ENCODE data around the gene RBMS3. TPM values are rescaled to one million over a fixed set of nuclear protein-coding genes. Genes with fewer than 3 reads are reported as not detected.

The RBMS3 gene
- polyA plus RNA-seq, 5 donors = 20.5 to 41.4 (median 32.1) TPM

DNA sequence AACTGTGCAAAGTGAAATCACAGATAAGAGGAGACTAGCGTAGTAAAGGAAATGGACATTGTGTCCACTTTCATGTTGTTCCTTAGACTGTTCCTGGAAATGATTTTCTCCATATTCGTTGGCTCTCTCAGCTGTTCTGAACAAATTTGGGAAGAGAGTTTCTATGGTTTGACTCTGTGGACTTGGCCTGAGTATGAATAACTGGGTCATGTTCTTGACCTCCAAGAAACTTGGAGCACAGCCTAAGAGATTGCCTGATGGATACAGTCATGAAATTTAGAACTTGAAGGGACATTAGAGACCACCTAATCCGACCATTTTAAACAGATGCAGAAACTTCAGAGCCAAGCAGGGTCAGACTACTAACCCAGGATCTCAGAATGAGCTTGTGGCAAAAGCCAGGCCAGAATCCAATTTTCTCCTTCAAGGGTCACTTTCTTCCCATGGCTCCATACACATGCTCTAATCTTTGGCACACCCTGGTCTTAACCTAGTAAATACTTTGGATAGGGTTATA, 430.4 kb downstream of the RBMS3 start:
- DNase-seq = no peak

DNA sequence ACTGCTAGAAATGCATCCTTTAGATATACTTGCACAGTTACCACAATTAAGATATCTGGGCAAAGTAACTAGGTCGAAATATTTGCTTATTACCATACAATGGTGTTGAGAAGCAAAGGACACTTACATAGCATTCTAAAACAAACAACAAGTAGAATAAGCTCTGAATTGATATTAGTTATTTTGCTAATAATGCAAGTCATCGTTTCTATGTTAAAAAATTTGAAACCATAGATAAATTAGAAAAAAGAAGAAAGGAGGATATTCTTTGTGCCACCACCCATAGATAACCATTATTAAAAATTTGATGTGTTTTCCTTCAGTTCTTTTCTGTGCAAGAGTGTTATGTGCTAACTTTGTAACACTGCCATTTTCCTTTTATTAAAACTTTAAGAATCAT, 435.3 kb downstream of the RBMS3 start:
- no peak for DNase-seq

DNA sequence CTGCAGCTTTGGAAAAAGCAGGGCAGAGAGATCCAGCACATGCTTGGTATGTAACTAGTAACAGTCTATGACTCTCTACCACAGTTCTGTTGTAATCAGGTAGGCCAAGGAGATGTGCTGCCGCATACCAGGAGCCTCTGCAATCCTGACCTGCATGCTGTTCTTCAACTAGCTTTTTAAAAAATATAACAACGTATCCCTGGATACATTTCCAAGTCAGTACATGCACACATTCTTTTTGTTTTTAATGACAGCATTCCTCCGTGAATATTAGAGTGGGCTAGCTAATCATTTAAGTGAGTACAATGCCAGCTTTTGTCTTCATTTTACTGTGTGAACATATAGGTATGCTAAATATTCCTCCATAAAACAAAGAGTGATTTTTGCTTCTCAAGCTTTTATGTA, 437.8 kb downstream of the RBMS3 start:
- DNase-seq = no peak

DNA sequence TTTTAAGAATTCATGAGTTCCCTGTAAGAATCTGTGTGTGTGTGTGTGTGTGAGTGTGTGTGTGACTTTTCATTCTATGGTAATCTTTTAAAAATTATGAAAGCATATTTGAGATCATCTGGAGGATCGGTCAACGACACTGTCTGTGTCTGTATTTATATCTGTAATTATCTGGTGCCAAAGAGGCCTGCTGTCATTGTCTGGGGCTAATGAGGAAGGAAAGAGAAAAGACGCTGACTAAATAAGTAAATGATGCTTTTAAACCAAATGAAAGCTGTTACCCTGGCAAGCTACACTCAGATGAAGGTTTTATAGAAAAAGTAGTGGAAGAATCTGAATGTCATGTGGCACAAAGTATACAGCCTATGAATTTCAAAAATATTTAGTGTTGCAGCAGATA, 439.8 kb downstream of the RBMS3 start:
- peak in 1 of 2 donors; percentile 23 for DNase-seq

DNA sequence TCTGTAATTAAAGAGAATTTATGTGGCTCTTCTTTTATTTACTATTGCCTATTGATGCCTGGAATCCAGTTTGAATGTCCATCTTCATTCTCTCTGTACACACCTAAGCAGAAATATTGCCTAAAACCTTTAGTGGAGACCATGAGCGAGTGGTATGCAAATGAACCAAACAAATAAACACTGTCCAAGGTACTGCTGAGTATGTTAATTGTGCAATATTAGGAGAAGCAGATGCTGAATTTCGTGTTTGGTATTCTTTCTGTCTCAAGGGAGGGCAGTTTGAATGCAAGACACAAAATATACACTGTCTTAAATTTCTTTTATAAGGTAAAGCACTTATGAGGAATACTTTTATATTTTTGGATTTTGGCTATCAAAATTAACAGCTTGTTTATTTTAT, 440.9 kb downstream of the RBMS3 start:
- no peak for DNase-seq

DNA sequence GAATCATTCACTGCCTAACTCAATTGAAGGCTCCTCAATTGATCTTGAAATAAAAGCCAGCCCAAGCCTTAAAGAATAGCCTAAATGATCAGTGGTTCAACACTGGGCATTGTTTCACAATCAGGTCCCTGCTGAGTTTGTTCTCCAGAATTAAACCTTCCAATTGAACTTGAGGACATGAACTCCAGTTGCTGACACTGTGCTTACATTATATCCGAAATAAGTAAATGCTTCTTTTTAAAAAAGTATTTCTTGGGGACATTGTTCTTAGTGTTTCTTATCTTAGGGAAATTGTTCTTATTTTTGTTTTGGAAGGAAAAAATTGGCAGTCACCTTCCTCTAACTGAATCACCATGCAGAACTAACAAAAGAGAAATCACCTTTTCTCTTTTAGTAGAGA, 450.2 kb downstream of the RBMS3 start:
- no peak for DNase-seq

DNA sequence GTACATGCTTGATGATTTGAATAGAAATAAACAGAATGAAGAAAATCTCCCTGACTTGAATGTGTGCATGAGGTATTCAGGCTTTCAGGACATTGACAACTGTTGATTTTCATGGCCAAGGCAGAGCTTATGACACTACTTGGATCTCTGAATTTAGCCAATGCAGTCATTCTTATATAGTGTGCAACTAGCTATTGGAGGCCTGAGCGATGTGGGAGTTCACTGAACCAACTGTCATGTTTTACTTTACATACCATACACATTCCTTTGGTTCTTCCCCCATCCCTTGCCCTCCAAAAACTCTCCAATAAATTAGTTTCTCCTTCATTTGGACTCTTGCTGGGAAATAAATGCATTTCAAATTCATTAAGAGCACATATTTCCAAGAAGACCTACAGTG, 460.4 kb downstream of the RBMS3 start:
- DNase-seq = no peak

DNA sequence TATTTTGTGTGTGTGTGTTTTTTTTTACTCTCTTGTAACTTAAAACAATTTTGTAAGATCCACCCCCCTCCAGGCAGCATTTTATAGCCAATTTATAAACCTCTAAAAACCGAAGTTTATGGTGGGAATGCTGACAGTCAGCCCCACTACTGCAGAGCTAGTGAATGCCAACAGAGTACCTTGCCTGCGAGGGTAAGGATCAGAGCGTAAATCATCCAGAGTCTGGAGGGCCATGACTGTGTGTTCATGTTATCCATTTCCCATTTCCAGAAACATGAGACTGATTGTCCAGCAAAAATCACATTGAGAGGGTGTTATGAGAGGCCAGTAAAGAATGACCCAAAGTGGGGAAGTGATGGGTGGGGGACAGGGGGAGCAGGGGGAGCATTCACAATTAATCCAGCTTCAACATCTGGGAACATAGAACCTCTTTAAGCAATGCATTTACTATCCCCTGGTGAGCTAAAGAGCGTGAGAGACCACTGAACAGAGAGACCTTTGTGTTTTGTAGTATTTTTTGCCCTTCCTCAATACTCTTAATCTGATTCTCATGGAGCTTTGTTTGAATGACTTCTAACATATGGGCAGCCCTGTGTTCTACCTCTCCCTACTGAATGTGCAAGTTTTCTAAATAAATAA, 464.5 kb downstream of the RBMS3 start:
- no peak for DNase-seq

DNA sequence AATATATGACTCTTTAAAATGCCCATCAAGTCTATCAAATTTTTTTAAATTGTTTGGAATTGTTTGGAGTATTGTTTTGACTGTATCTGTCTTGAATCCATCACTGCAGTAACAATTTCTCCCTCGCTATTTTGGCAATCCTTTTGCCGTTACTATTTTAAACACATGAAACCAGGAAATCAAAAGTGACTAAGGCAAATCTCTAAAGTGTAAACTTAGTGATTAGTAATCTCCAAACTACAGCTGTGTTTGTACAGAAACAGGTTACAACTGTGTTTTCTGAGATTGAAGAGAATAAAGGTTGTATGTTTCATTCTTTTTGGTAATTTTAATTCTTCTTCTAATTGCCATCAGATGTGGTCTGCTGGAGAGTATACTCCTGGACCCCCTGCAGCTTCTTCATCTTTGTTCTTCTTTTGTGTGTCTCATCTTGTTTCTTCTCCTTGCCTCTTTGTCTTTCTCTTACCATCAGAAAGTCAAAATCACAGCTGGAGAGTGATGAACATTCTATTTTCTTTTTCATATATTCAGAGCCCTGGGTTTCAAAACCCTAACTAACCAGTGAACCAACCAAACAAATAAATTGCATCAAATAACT, 465.4 kb downstream of the RBMS3 start:
- no peak for DNase-seq

DNA sequence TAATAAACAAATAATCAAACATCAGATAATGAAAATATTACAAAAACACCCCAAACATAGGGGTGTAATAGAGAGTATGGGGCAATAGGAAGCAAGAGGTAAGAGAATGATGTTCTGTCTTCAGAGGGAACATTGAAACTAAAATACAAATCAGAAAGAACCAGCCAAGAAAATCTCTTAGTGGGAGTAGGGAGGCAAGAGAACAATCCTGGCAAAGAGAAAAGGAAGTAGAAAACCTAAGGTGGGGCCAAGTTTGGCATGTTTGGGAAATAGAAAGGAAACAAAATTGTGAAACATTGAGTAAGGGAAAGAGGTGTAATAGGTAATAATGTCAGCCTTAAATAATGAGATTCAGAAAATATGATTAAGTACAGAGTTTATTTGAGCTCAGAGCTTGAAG, 467.1 kb downstream of the RBMS3 start:
- DNase-seq = no peak

DNA sequence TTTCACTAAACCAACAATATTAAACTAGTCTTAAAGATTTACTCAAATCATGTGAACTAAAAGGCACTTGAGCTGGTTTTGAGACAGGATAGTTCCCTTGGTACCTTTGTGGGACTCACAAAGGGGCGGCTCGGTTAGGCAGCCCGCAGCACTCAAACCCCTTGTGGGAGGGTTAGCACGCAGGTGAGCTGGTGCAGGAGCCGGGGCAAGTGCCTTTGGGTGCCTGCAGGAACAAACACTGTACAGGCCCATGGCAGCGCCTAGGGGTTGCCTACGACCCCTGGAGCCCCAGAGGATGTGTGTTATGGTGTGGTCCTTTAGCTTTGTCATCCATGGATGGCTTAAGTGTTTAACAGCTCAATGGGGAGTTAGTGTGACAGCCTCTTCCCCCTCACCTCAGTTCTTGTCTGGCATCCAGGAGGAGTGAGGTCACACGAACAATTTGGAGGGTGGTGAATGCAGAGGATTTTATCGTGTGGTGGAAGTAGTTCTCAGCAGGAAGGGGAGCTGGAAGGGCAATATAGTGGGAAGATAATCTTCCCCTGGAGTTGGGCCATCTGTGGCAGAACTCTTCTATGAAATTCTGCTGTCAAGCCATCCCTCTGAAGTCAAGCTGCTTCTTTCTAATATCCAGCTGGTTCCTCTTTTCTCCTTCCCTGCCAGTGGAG, 470.9 kb downstream of the RBMS3 start:
- DNase-seq = no peak

DNA sequence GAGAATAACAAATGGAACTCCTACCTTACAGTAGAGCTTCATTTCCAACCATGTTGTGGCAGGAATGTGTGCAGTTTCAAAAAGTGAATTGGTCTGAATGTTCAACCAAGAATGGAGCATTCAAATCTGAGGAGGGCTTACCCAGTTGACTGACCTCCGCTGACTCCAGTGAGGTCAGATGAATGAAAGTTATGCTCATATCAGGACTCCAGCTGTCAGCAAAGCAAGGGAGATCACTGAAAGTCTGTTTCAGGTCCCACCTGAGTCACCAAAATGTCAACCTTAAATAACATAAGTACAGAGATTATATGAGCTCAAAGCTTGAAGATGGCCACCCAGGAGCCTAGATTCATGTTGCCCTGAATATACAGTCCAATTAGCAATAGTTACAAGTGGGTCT, 473.5 kb downstream of the RBMS3 start:
- no peak for DNase-seq

DNA sequence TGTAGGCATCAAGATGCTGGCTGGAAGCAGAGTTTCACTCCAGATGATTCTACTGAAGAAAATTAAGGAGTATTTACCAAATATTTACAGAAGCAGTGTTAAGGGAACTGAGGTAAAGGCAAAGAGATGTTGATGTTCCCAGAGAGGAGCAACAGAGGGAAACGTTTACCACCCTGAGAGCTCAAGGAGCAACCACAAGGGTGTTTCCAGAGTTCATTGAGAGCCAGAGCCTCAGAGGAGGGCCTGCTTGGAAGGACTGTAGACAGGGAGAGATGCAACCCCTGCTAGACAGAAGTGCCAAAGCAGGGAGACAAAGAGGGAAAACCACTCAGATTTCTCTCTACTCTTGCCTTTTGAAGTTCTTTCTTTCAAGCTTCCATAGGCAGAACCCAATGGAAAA, 474.5 kb downstream of the RBMS3 start:
- no peak for DNase-seq

DNA sequence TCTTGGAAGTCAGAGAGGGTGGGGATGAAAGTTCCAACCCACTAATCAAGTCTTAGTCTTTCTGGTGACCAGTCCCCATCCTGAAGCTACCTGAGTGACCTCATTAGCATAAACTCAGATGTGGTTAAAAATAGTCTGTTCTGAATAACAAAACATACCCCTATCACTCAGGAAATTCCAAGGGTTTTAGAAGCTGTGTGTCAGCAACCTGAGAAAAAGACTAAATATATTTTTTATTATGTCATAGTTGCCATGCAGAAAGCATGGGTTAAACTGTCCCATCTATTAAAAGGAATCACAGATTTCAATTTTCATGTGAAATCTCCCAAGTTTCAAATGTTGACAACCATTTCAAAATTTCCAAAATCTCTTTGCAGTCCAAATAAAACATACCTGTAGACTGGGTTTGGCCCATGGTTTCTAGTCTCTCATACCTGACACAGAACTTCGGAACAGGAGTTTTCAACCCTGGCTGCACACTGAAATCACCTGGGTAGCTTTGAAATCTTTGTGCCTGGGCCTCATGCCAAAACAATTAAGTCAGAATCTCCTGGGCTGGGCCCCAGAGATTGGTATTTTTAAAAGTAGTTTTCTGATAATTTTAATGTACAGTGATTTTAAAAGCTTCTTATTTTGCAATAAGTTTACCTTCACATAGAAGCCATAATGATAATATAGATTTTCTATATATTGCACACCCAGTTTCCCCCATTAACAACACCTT, 476.3 kb downstream of the RBMS3 start:
- peak in 1 of 2 donors; percentile 23 for DNase-seq

DNA sequence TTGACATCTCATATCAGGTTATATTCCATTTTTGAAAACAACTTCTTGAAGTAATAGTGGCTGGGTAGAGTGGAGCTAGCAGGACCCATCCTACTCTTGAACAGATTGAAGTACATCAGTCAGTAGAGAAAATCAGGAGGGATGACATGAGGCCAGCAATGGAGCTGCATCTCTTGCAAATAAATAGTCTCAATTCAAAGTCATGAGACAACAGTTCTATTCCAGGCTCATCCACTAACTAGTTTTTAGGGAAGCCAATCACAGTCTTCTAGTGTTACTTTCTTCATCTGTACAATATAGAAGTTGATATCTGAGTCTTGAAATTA, 477.2 kb downstream of the RBMS3 start:
- DNase-seq = no peak

DNA sequence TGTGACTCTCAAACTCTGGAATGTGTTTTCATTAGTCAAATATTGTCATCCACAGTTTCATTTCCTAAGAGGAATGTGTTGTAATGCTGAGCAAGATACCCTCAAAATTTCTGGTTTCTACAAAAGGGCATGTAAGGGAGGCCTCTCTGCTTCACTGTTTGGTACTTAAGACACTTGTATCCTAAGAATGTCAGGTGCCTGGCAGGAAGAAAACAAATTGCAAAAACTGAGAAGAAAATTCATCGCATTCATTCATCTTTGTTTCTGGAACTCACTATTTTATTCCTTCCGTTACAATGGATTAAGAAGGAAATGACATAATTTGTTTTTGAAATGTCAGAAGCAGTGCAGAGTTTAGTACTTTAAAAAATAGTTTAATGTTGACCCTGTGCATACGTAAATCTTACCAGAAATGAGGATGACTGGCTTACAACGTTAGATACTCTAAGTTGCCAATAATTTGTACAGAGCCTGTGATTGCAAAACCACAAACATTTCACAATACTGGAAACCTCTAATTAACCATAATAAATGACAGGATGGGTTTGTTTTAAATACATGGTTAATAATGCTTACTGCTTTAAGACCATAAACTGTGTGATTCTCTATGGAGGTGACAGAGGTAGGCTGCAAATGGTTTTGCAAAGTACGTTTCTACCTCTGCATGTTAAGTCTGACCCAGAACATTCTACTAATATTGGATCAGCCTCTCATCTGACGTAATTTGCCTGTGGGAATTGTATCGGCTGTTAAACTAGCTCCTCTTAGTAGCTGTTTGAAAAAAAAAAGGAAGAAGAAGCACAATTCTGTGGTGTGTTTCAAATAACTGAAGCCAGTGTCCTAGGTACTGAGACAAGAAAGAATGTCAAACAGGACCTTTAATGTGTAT, 477.8 kb downstream of the RBMS3 start:
- DNase-seq = peak; percentile 77 to 83

DNA sequence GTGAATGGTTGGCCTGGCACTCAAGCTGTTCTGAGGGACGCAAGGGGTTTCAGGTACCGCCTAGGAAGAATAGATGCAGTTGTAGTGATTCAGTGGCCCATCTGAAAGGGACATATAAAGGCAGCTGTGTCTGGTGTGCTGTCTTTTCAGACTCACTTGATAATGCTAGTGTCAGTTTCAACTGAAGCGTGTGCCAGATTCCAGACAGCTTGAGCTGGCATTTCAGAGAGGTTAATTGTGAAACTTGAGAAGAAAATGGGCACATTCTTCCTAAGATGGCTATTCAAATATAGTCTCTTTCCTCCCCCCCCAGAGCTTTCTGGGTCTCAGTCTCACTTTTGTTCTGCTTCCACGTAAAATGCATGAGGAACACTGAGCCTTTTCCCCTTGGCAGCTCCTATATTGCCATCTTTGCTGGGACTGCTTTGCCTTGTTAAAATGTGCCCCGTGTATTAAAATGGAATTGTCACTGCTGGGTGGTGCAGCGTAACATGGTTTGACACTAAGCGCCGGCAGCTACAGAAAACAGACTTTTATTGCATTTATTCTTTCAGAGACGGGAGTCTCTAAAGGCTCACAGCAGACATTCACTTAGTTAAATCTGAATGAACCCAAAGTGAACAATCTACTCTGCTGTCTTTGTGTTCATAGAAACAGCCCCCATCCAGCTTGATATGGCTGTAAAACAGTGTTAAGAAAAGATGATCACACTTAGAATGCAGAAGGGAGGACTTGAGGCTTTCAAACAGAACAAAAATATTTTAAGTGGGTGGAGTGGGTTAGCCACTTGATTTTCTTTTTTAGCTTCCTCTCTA, 478.7 kb downstream of the RBMS3 start:
- DNase-seq = peak in 1 of 2 donors; percentile 24

DNA sequence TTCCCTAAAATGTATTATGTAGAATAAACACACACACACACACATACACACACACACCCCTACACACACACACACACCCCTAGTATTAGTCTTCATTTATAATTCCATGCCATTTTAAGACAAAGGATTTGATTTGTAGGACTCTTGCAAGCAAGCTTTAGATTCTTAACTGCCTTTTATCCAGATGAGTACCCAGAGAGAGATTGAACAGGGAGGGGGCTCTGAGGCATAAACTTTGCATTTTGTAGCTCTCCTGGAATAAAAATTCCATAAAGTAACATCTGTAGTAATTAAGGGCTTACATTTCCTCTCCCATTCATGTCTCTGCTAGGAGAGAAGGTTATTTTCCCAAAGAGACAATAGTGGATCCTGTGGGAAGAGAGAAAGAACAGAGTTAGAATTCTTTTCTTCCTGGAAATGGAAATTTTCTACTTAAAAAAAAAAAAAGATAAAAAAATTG, 479.4 kb downstream of the RBMS3 start:
- no peak for DNase-seq

DNA sequence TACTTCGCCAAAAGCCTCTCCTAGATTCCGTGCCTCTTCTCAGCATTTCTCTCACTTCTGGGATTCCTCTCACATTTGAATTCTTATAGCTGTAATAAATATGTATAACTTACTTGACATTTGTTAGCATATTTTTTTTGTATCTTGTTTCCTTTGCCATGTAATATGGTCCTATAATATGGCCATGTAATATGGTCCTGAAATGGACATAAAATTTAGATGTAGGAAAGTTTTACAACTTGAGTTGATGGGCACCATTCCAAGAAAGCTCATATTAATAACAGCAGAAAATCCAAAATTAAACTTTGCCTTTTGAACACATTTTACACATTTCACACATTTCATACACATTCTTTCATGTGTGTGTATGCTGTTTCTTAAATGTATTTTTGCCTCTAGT, 480.6 kb downstream of the RBMS3 start:
- DNase-seq = no peak

DNA sequence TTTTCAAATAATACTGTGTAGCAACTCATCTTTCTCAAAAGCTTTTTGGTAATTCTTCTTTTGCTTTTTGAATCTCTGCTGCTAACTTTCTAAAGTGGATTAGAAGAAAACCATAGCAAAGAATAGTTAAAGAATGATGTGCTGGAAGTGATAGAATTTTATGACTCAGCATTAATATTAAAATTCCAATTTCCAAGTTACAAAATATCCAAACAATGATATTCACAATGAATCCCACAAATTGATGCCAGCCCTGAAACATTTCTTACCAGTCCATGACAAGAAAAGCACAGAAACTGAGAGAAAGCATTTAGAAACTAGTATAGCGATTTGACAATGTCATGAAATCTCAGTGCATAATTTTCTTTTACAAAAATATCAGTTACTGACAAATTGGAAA, 482.2 kb downstream of the RBMS3 start:
- DNase-seq = no peak

DNA sequence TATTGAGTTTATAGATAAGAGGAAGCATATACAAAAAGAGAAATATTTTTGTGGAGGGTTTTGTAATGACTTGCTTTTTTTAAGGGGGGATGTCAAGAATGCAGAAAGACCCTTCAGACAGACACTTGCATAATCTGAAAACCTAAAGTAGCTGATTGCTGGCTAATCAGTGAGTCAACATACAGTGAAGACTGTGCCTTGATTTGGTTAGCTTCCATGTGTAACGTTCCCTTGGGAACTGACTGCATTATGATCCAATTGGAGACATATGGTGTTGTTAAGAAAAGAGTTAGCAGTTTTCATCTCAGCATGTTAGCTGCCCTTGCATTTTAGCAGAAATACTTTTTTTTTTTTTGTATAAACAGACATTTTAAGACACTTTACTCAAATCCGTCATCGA, 483.2 kb downstream of the RBMS3 start:
- peak in 1 of 2 donors; percentile 62 for DNase-seq
